HG03039 (cell line): ENCODE measurements around the gene PRELID2.
A peak's percentile ranks its signal among the peaks of the same experiment; 100 is the strongest.
"Not testable (repeated sequence)": the region's sequence is repeated elsewhere in the genome, so short reads cannot be mapped to it uniquely, and the experiment has no call there.

ENCODE experiments used
- ATAC-seq: cut with Tn5 transposase; IDR thresholded peaks from one replicate; pipeline ENCODE4 v1.9.1; 2021; ENCODE audit warnings: mild to moderate bottlenecking, moderate library complexity; ENCODE audit not compliant: unreplicated experiment

The PRELID2 gene

GRCh38 chr5:145834917-145835847 lies at the start of gene PRELID2:
Gene PRELID2 (minus strand): TSS chr5:145835342. CDS start chr5:145835251, 91 bp downstream.
- peak; percentile 69 for ATAC-seq

GRCh38 chr5:145874765-145875164 lies 39.6 kb upstream of the PRELID2 start:
- no peak for ATAC-seq

GRCh38 chr5:145872914-145873313 lies 37.8 kb upstream of the PRELID2 start, which contains the start of gene GRXCR2:
Gene GRXCR2 (minus strand): TSS chr5:145873014. CDS start chr5:145872968, 46 bp downstream.
- ATAC-seq = no peak

GRCh38 chr5:145872486-145872885 lies 37.3 kb upstream of the PRELID2 start:
- no peak for ATAC-seq

GRCh38 chr5:145869753-145870152 lies 34.6 kb upstream of the PRELID2 start:
- ATAC-seq = no peak

- ATAC-seq = no peak
These were observed 32.7 kb upstream of the PRELID2 start for GRCh38 chr5:145867806-145868205.

- ATAC-seq = not testable (repeated sequence)
These were observed 29.3 kb upstream of the PRELID2 start for GRCh38 chr5:145864432-145864831.

- no peak for ATAC-seq
These were observed 27.9 kb upstream of the PRELID2 start for GRCh38 chr5:145863003-145863402.

GRCh38 chr5:145859897-145860296 lies 24.8 kb upstream of the PRELID2 start:
- ATAC-seq = no peak

GRCh38 chr5:145859453-145859852 lies 24.3 kb upstream of the PRELID2 start:
- ATAC-seq = no peak

GRCh38 chr5:145858959-145859358 lies 23.8 kb upstream of the PRELID2 start:
- no peak for ATAC-seq

- no peak for ATAC-seq
These were observed 21.2 kb upstream of the PRELID2 start for GRCh38 chr5:145856285-145856818.

GRCh38 chr5:145855763-145856267 lies 20.7 kb upstream of the PRELID2 start:
- ATAC-seq = no peak

GRCh38 chr5:145854651-145855258 lies 19.6 kb upstream of the PRELID2 start:
- no peak for ATAC-seq

- no peak for ATAC-seq
These were observed 18.7 kb upstream of the PRELID2 start for GRCh38 chr5:145853781-145854376.

- no peak for ATAC-seq
These were observed 17.8 kb upstream of the PRELID2 start for GRCh38 chr5:145852990-145853389.

GRCh38 chr5:145848854-145849253 lies 13.7 kb upstream of the PRELID2 start:
- no peak for ATAC-seq

GRCh38 chr5:145847499-145848497 lies 12.7 kb upstream of the PRELID2 start:
- no peak for ATAC-seq

- no peak for ATAC-seq
These were observed 10.9 kb upstream of the PRELID2 start for GRCh38 chr5:145846081-145846480.

GRCh38 chr5:145841299-145841698 lies 6.2 kb upstream of the PRELID2 start:
- ATAC-seq = no peak
